AG09309 (cell line): ENCODE measurements around the gene PTH1R.

ENCODE experiments used
- DNase-seq: peaks from one replicate; pipeline ENCODE4 v3.0.0-alpha.2; 2010; ENCODE audit warnings: low read depth
- H3K4me3 ChIP-seq: 2 replicates; pipeline ENCODE4 v1.5.1; 2011; ENCODE audit warnings: mild to moderate bottlenecking, low read depth, low read length, moderate library complexity; ENCODE audit not compliant: control insufficient read depth
- TF ChIP-seq, protein P1 (sequence below): IDR thresholded peaks from 2 replicates; pipeline ENCODE4 v1.5.1; 2011; ENCODE audit warnings: mild to moderate bottlenecking, low read depth, low read length, inconsistent platforms; ENCODE audit not compliant: insufficient read depth, control insufficient read depth; ENCODE audit errors: missing control alignments

PTH1R gene

GRCh38 chr3:46845397-46845859, 32.1 kb upstream of the PTH1R start:
- H3K4me3 ChIP-seq = peak overlapping the region; percentile 36
- TF ChIP-seq, protein P1, sequence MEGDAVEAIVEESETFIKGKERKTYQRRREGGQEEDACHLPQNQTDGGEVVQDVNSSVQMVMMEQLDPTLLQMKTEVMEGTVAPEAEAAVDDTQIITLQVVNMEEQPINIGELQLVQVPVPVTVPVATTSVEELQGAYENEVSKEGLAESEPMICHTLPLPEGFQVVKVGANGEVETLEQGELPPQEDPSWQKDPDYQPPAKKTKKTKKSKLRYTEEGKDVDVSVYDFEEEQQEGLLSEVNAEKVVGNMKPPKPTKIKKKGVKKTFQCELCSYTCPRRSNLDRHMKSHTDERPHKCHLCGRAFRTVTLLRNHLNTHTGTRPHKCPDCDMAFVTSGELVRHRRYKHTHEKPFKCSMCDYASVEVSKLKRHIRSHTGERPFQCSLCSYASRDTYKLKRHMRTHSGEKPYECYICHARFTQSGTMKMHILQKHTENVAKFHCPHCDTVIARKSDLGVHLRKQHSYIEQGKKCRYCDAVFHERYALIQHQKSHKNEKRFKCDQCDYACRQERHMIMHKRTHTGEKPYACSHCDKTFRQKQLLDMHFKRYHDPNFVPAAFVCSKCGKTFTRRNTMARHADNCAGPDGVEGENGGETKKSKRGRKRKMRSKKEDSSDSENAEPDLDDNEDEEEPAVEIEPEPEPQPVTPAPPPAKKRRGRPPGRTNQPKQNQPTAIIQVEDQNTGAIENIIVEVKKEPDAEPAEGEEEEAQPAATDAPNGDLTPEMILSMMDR = no peak
- DNase-seq = peak; percentile 53

GRCh38 chr3:46845860-46846623, 31.5 kb upstream of the PTH1R start:
- TF ChIP-seq, protein P1 = peak; percentile 43
- DNase-seq = no peak
- H3K4me3 ChIP-seq = peak overlapping the region; percentile 36

DNA sequence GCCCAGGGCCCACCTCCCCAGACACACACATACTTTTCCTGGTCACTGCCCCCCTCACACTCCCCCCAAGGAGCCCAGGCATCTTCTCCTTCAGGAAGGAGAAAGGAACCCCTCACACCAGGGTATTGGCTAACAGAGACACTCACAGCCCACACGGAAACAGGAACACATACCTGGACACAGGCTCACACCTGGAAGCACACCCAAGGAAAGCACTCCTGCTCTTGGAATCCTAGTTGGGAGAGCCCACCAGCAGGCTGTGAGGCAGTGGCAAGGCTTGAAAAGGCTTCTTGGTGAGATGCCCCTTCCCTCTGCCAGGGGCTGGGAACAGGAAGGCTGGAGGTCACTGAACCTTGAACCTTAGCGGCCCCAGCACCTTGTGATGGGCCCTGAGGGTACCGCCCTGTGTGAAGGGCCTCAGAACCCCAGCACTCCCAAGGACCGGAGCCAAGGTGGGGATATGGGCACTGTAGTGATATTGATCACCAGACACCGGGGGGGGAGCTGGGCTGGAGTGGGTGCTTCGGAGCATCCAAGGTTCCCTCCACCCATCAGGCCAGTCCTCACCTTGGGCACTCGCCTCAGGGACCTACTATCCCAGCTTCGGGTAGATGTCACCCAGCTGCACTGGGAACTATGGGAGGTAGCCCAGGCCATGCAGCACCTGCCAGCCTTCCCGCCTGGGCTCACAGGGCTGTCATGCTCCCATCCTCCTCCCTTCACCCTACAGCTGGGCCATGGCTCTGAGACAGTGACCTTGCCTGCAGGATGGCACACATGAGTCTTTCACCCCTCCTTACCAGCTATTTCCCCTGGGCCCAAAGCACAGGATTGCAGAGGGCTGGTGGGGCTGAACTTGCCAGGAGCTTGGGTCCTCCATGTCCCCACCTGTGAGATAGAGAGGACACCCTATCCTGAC, 30.6 kb upstream of the PTH1R start:
- no peak for DNase-seq
- TF ChIP-seq, protein P1 = no peak
- H3K4me3 ChIP-seq = peak overlapping the region; percentile 36; the same call in 1 of the 2 replicates

GRCh38 chr3:46847744-46848143, 29.8 kb upstream of the PTH1R start:
- H3K4me3 ChIP-seq = no peak overlapping the region
- no peak for DNase-seq
- TF ChIP-seq, protein P1 = no peak

DNA sequence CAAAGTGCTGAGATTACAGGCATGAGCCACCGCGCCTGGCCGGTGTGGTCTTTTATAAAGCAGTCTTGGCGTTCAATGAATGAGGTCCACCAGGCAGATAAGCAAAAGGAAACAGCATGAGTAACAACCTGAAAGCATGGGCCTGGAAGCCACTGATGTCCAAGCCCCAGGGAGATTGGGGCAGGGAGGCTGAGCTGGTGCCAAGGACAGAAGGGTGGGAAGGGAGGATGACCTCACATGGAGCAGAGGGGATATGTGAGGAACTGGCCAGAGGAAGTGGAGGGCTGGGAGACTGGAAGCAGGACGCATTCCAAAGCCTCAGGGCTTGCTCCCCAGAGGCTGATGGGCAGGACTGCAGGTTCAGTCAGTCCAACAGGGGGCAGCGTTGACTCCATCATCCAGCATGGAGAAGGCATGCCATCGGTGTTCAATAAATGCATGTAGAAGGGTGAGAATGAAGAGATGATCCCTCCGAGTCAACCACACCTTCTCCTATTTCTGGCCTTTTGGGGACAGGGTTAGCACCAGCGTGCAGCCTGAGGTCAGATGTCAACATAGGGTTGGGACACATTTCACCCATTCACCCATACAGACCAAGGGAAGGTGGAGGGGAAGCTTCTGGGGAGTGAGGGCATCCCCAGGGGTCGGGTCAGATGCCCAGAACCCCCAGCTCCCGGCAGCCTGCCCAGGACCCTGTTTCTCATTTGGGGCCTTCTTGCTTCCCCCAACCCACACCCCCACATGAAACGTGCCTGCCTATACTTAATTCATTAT, 29.1 kb upstream of the PTH1R start:
- no peak for DNase-seq
- TF ChIP-seq, protein P1 = peak; percentile 65
- no peak overlapping the region for H3K4me3 ChIP-seq

DNA sequence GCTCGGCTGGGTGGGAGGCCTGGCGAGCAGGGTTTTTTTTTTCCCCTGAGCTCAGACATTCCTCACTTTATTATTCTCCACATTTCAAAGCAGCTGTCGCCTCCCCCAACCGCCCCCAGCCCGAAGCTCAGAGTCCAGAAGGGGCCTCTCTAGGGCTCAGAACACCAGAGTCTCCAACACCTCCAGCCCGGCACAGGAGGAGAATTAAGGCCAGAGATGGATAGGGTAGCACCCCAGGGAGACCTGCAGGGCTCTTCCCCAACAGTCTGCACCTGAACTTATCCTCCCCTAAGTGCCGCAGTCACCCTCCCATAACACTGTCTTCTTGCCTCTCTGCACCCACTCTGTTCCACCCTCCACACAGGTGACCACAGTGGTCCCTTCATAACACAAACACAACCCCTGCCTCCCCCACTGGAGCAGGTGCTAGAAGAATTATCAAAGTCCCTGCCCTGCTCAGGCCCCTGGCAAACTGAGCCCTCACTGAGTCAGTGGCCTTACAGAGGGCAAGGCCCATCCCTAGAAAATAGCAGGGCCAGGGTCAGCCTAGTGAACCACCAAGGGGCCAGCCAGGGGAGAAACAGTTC, 28.4 kb upstream of the PTH1R start:
- no peak for DNase-seq
- TF ChIP-seq, protein P1 = no peak
- H3K4me3 ChIP-seq = no peak overlapping the region
